SH-SY5Y (cell line): ENCODE data around the gene ITPR2.

ENCODE experiments used
- GATA2 ChIP-seq: IDR thresholded peaks from 2 replicates; pipeline ENCODE4 v1.6.1; 2011; ENCODE audit warnings: mild to moderate bottlenecking, low read depth, low read length
- GATA3 ChIP-seq: IDR thresholded peaks from 2 replicates; pipeline ENCODE4 v1.6.1; 2011; ENCODE audit warnings: low read depth, mild to moderate bottlenecking, low read length, moderate library complexity

The ITPR2 gene

DNA sequence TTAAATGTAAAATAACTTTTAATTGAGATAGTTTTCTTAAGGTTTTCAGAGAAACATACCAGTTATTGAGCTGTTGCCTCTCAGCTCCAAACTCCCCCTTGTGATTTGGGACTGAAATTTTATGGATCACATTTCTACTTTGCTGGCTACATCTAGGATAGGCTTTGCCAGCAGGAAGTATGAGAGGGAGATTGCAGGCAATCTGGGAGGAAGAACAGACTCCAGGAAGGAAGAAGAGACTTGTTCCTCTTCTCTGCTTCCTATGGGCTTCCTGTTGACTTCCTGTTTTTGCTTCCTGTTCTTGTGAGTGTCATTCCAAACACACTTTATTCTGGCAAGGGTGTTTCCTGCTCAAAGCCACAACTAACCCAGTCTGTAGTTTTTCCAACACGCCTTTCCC, 312.9 kb downstream of the ITPR2 start:
- TF ChIP-seq GATA2, result no peak
- TF ChIP-seq GATA3, result no peak

DNA sequence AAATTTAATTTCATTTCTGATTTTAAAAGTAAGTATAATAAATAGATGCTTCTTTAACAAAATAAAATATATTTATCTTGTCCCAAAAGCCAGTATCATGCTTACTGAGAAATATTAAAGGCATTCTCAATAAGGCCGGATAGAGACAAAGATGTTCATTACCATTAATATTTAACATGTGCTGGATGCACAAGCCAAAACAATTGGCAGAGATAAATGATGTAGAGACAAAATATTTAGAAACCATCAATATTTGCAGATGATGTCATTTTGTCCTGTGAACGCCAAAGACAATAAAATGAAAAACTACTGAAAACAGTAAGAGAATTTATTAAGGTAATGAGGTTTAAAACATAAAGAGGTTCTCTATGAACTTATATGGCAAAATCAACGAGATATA, 313.5 kb downstream of the ITPR2 start:
- no peak for TF ChIP-seq GATA2
- no peak for TF ChIP-seq GATA3

DNA sequence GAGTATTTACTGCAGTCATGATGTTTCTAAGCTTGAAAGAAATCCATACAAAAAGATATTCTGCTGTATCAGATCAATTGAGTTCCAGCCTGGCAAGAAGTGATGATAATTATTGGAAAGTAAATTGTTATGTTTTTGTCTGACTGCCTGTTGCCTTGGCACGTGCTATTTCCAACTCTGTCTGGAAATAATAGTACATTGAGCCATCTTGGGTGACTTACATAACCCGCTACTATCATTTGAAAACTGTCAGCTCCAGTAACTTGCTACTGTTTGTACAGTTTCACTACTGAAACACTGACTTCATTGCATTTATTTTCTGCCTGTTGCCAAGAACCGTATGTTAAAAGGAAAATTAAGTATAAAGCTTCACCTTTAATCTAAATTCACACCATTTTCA, 318.6 kb downstream of the ITPR2 start:
- no peak for TF ChIP-seq GATA2
- no peak for TF ChIP-seq GATA3

DNA sequence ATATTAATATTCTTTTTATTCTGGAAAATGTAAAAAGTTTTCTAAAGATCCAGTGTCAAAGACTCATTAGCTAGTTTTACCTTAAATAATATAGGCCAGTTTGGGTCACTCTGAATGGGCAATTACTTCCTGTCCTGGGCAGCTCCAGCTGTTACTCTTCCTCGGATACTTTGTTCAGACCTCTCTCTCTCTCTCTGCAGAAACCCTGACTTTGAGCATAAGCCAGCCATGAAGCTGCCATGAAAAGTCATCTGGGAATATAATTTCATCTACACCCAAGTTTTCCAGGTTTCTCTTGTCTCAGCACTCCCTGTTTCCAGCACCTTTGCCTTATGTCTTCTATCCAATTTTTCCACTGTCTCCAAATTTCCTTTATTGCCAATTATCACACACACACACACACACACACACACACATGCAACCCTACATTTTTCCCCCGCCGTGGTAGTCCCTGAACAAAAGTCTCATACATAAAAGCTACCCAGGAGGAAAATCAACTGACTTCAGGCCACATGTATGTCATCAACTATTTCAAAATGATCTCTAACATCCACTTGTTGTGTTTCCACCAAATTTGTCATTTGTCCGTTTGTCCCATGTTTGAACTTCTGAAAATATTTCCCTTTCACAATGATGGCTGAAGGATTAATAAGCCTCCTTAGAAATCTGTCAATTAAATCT, 319.5 kb downstream of the ITPR2 start:
- no peak for TF ChIP-seq GATA2
- no peak for TF ChIP-seq GATA3

DNA sequence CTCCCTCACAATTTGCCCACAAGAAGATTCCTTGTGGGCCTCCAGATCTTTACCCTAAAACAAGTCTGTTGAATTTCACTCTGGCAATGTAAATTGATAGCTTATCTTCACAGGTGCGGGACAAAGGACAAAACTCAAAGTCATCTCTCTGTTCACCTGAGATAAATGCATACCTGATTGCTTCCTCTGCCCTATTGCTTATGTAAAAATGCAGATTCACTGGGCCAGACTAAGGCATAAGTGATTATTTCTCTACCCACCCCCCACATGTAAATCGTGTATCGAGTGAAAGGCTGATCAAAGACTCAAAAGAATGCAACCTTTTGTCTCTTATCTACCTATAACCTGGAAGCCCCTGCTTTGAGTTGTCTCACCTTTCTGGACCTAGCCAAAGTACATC, 320.8 kb downstream of the ITPR2 start:
- TF ChIP-seq GATA2 (no peak), GATA3 (no peak)

DNA sequence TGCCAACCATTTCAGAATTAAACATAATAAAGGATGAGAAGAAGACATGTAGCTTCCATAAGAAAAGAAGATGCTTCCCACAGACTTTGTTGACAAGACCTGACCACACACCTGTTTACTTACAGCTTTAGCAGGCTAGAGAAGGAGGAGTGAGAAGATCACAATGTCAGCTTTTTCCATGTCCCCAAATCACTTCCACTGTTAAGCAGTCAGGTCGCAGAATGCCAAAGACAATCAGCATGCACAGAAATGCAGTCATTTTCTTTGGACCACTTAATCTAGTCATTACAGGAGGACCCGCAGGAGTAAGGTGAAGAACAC, 322.7 kb downstream of the ITPR2 start:
- TF ChIP-seq GATA3, result no peak
- TF ChIP-seq GATA2, result no peak

DNA sequence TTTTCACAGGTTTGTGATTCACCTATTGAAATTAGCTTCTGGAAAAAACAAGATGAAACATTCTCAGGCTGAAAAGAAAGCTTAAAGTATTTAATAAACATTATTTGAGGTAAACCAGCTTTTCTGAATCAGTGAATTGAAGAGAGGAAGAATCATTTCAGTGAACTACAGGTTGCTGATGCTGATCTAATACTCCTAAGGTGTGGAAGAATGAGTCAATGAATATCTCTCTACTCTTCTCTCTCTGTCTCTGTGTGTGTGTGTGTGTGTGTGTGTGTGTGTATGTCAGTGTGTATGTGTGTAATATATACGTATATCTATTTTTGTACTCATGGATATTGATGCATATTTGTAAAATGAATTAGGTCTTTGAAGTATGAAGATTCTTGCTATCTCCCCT, 325.4 kb downstream of the ITPR2 start:
- TF ChIP-seq GATA2, result no peak
- no peak for TF ChIP-seq GATA3

DNA sequence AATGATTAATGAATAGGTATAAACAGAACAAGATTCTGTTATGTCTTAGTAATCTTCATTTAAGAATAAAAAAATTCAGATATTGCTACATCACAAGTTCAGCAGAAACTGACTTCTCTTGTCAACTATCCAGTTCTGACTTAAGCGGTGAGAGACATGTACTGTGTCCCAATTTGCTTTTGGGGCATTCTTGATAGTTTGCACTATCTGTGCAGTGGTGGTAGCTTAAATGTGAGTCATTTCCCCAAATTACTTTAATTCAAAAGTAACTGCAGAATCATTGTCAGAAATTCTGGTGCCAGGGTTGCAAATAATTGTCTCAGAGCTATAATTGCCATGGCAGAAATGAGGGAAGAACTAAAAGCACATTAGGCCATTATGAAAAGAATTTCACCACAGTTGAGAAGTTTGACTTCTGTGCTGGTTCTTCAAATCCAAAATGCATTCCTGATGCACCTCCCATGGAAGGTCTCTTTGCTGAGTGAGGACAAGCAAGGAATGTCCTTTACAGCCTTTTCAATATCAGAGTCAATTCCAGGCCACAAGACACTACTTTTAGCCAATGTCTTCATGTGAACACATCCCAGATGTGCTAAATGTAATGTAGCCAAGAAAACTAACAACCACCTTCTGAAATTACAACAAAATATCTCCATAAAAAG, 332.9 kb downstream of the ITPR2 start:
- TF ChIP-seq GATA3 (no peak), GATA2 (no peak)

DNA sequence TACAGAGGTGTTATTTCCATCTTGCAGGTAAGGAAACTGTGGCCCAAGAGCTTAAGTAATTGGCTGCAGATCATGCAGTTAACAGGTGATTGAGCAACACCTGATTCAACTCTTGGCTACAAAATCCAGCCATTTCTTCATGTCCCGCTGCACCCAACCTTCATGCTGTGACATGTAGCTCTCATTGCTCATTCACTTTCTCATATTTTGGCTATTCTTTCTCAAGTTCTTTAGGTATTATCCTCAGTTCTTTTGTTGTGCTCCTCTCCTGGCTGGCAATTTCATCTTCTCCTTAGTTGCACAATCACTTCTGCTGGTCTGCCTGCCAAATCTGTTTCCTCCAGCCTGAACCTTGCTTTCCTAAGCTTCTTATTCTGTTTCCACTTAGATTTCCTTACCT, 336.8 kb downstream of the ITPR2 start:
- TF ChIP-seq GATA3, result no peak
- TF ChIP-seq GATA2, result no peak

DNA sequence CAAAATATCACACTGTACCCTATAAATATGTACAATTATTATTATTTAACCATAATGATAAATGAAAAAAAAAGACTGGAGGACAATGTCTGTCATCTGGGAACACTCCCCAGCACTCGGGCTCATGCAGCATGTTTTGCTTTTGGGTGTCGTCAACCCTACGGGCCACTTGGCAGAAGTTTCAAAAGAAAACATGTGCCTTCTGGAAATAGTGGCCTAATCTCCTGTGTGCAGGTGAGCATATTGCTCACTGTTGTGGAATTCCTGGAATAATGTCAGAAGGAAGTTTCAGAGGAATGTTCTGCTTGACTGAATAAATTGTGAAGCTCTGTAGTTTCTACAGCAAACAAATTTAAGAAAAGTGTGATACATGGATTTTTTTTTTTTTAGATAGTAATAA, 339.3 kb downstream of the ITPR2 start:
- no peak for TF ChIP-seq GATA2
- no peak for TF ChIP-seq GATA3

DNA sequence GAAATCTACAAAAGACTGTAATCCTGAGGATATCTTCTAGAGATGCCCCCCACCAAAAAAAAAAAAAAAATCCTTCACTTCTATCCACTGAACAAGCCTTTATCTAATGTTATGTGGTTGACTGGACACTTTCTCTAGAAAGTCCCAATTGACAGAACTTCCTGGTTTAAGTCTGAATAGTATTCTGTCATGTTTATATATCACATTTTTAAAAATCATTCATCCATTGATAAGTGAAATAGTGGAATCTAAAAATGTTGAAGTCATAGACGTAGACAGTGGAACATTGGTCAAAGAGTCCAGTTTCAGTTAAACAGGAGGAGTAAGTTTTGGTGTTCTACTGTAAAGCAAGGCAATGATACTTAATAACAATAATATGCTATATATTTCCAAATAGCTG, 340.6 kb downstream of the ITPR2 start:
- TF ChIP-seq GATA3, result no peak
- no peak for TF ChIP-seq GATA2

DNA sequence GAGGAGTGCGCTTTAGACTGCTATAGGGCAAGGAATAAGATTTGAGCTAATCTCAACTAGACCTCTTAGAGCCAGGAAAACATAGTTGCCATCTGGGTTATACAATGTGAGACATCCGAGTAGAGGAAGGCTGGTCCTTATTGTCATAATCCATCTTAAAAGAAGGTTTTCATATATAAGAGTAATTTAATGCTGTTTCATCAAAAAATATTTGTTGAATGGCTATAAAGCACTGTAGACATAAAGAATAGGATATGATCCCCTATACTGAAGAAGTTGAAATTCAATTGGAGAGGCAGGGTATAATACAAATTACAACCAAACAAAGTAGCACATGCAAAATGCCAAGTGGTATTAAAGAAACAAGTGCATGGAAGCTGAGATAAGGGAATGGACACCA, 343.1 kb downstream of the ITPR2 start:
- TF ChIP-seq GATA2, result no peak
- TF ChIP-seq GATA3, result no peak

DNA sequence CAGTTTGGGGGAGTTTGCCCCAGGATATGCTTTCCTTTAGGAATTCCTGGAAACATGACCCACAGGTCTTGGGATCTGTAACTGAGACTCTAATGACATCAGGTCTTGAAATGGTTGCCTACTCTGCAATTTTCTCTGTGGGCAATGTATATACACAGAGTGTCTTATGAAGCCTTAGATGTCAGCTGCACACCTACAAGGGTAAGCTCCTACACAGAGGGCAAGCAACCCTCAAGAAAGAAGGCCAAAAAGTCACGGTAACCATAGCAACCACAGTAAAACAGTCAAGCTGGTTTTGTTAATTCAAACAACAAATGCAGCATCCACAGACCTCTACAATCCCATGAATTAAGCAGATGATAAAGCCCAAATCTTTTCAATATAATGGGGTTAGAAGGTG, 344.6 kb downstream of the ITPR2 start:
- TF ChIP-seq GATA2 (no peak), GATA3 (no peak)

DNA sequence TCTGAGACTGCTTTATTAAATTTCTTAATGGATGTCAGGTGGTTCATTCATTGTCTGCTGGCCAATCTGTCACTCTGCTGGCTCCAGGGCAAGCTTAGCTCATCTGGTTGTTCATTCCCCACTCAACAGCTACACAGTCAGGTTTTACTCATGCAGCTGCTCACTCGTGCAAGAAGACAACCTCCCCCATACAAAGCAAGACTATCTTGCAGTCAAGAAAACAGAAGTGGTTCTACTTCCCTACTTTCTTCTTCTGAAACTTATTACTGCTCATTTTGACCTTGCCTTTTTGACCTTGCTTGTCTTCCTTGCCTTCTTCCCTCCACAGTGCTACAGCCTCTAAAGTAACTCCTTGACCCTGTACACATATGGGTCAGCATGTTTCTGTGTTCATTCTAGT, 359.7 kb downstream of the ITPR2 start:
- no peak for TF ChIP-seq GATA2
- TF ChIP-seq GATA3, result no peak

DNA sequence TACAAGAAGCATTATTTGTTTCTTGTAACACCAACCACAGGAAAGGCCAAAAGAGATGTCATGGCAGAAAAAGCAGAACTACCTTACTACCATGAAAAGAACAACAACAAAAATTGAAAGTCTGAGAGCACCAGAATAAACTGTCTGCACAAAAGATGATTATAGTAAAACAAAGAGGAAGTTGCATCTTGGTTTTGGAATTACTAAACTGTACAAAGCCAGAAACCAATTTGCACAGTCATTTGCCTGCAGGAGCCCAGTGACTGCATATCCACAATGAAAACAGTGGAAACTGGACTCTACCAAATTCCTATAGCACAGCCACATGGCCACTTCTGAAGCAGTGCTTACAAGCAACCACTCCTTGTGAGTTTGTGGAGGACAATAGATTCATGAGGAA, 361.4 kb downstream of the ITPR2 start:
- TF ChIP-seq GATA3, result no peak
- TF ChIP-seq GATA2, result no peak
